Neural crest cell (in vitro differentiated cells): ENCODE results near the gene FAM193B. TPM values are rescaled to one million over a fixed set of nuclear protein-coding genes. Genes with fewer than 3 reads are reported as not detected.

Source experiments
- DNase-seq: peaks from one replicate; pipeline ENCODE4 v3.0.0; 2021; ENCODE audit warnings: low read depth, mixed read lengths, low spot score
- H3K27ac Mint-ChIP-seq: one replicate; pipeline ENCODE4 v1.8.0; 2021; ENCODE audit warnings: mild to moderate bottlenecking, mixed read lengths; ENCODE audit not compliant: unreplicated experiment
- H3K27me3 Mint-ChIP-seq: 2 replicates; pipeline ENCODE4 v1.8.0; 2021; ENCODE audit warnings: low read depth, mild to moderate bottlenecking, mixed read lengths
- H3K36me3 Mint-ChIP-seq: 2 replicates; pipeline ENCODE4 v1.8.0; 2021; ENCODE audit warnings: low read depth, mild to moderate bottlenecking, mixed read lengths
- H3K4me1 Mint-ChIP-seq: 2 replicates; pipeline ENCODE4 v1.8.0; 2021; ENCODE audit warnings: mixed read lengths
- H3K4me3 Mint-ChIP-seq: one replicate; pipeline ENCODE4 v1.8.0; 2021; ENCODE audit warnings: mild to moderate bottlenecking, mixed read lengths
- H3K9me3 Mint-ChIP-seq: 2 replicates; pipeline ENCODE4 v1.8.0; 2021; ENCODE audit warnings: mixed read lengths
- CTCF ChIP-seq: fragments of 200-600 bp; sonication (generic); conservative IDR thresholded peaks from 2 replicates; pipeline ENCODE4 v1.5.0; 2021; ENCODE audit warnings: antibody characterized with exemption, mild to moderate bottlenecking
- total RNA-seq: library from RNA; stranded (reverse); gene quantifications from 2 replicates; pipeline ENCODE4 v1.2.1, GENCODE V29; 2021

The FAM193B gene
- total RNA-seq, 1 donor from 2014 or later = 96.3 TPM

GRCh38 chr5:177529247-177530203 is 24.8 kb downstream of the FAM193B start:
- no peak overlapping the region for H3K27ac Mint-ChIP-seq
- H3K4me1 Mint-ChIP-seq = no peaks in the 10 kb centered on the region
- DNase-seq = no peak
- no peak for TF ChIP-seq CTCF
- H3K9me3 Mint-ChIP-seq = no peaks in the 10 kb centered on the region
- H3K4me3 Mint-ChIP-seq = no peak overlapping the region
- no peaks in the 10 kb centered on the region for H3K27me3 Mint-ChIP-seq
- H3K36me3 Mint-ChIP-seq = peaks cover 10% of the 10 kb centered on the region

GRCh38 chr5:177528631-177529030 is 25.7 kb downstream of the FAM193B start:
- Mint-ChIP-seq H3K4me3 (no peak overlapping the region), H3K27me3 (no peaks in the 10 kb centered on the region), H3K36me3 (peaks cover 10% of the 10 kb centered on the region), H3K4me1 (no peaks in the 10 kb centered on the region), H3K9me3 (no peaks in the 10 kb centered on the region), H3K27ac (no peak overlapping the region)
- no peak for TF ChIP-seq CTCF
- no peak for DNase-seq

- TF ChIP-seq CTCF = no peak
- Mint-ChIP-seq H3K9me3 (no peaks in the 10 kb centered on the region), H3K27ac (no peak overlapping the region), H3K36me3 (peaks cover 10% of the 10 kb centered on the region), H3K27me3 (no peaks in the 10 kb centered on the region), H3K4me3 (no peak overlapping the region), H3K4me1 (no peaks in the 10 kb centered on the region)
- no peak for DNase-seq
Measured at GRCh38 chr5:177527595-177527994, 26.8 kb downstream of the FAM193B start.

GRCh38 chr5:177526791-177527190 is 27.6 kb downstream of the FAM193B start:
- Mint-ChIP-seq H3K36me3 (peaks cover 10% of the 10 kb centered on the region), H3K27me3 (no peaks in the 10 kb centered on the region), H3K9me3 (no peaks in the 10 kb centered on the region), H3K27ac (no peak overlapping the region), H3K4me1 (no peaks in the 10 kb centered on the region), H3K4me3 (no peak overlapping the region)
- no peak for TF ChIP-seq CTCF
- no peak for DNase-seq

- no peaks in the 10 kb centered on the region for H3K9me3 Mint-ChIP-seq
- TF ChIP-seq CTCF = no peak
- no peaks in the 10 kb centered on the region for H3K4me1 Mint-ChIP-seq
- no peak for DNase-seq
- no peak overlapping the region for H3K4me3 Mint-ChIP-seq
- H3K27me3 Mint-ChIP-seq = no peaks in the 10 kb centered on the region
- no peak overlapping the region for H3K27ac Mint-ChIP-seq
- peaks cover 13% of the 10 kb centered on the region for H3K36me3 Mint-ChIP-seq
Measured at GRCh38 chr5:177526191-177526590, 28.2 kb downstream of the FAM193B start.
